ENCODE results near the gene REEP3.

REEP3 gene

DNA sequence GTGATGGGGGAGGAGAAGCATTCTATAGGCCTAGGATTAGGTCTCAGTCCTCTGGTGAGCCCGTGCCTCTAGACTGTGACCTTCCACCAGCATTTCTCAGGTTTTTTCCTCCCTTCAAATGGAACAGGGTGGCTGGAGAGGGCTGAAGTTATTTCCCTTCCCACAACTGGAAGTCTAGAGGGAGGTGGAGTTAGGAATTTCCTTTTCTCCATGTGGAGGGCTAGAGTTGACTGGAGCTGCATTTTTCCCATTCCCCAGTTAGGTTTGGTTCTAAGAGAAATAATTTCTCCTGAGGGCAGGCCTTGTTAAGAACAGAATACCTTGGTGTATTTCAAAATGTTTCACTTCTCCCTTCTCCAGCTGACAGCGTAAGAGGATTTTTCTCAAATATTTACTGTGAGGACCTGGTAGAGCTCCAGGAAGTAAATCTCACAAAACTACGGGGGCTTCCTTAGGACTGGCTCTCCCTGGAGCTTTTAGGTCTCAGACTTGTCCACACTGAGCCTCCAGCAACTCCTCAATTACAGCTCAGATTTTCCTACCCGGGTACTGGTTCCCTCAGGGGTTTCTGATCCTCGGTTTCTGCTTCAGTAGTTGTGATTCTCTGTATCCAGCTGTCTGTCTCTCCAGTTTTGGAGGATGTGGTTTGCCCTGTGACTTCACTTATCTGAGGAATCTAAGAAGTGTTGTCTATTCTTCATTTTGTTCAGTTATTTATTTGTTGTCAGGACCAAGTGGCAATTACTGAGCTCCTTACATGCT is 6.0 kb upstream of the REEP3 start:
- DNase-seq = peak; percentile 17

DNA sequence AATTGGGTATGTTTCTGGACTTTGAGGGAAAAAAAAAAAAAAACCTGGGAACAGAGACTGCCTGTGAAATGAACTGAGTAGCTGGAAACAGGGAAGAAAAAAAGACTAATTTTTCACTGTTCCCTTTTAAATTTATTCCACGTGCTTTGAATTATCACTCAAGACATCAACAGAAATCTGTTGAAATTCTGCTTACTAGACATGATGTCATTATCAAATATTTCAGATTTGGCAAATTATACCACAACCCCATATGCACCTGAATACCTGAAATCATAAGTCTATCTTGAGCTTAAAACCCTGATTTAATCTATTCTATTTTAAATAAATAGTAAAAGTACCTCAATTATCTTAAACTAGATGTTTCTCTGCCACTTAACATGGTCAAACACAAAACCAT is 5.0 kb upstream of the REEP3 start:
- DNase-seq = no peak

DNA sequence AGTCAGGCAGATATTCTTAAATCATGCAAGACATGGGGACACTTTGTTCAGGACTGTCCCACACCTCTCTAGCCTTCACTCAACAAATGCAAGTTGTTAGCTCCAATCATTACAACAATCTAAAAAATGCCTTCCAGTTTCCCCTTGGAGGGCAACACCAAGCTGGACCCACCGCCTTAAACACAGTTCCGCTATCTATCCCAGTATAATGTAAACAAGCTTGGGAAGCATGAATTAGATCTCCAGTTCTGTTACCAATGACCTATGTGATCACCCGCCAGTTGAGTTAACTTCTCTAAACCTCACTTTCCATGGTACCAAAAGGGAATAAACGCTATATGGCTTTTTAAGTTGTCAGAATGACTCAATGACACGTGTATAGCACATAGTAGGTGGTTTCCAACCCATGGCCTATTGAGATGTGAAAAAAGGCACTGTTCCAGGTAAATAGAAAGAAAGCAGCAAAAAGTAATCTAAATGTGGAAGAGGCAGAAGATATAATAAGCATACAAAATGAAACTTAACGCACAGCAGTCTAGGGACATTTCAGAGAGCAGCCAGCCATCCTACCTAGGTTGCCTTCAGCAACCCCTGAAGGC is 2.4 kb upstream of the REEP3 start:
- DNase-seq = no peak

DNA sequence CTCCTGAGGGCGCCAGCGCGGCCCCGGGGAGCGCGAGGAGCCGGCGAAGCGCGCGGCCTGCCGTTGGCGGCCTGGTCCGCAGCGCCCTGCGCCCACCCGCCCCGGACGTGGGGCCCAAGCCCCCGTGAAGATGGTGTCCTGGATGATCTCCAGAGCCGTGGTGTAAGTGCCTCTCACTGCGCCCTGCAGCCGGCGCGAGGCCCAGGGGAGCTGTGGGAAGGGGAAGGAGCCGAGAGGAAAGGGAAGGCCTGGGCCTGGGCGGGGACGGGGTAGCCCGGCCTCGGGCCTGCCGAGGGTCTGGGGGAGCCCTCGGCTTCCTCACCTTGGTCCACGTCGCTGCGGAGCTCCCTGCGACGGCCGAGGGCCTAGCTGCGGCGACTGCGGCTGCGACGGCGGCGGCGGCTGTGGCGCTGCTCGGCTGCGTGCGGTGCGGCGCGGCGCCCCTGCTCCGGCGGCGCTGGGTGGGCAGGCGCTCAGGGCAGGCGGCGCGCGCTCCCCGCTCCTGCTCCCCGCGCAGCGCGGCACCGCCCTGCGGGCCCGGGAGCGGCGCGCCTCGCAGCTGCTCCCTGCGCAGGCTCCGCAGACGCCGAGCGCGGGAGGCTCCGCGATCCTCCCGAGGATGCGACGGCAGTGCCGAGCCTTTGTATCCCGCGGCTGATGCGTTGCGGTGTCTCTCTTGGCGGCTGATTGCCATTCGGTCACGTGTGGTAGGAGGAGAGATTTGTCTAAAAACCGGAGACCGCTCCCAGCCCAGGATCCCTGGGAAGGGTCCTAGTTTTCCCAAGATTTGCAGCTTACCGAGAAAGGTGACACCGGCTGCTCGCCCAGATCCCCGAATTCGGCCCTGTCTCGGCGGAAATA is 445 bp downstream of the REEP3 start:
- peak; percentile 51 for DNase-seq

DNA sequence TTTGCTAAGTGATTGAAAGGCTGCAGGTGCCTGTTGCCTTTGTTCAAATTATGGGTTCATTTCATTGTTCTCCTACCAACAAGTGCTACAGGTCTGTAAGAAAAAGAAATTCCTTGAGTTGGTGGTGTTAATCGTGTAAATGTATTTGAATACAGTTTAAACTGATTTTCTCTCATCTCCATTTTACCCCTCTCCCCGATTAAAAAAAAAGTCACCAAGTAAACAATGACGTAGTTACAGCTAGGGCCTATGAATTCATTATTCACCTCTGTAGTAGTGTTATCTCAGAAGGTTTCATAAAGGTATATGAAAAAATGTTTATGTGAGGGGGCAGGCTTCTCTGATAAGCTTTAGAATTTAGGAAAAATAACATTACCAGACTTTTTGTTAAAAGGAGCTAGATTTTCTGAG is 1.1 kb downstream of the REEP3 start:
- DNase-seq = no peak

DNA sequence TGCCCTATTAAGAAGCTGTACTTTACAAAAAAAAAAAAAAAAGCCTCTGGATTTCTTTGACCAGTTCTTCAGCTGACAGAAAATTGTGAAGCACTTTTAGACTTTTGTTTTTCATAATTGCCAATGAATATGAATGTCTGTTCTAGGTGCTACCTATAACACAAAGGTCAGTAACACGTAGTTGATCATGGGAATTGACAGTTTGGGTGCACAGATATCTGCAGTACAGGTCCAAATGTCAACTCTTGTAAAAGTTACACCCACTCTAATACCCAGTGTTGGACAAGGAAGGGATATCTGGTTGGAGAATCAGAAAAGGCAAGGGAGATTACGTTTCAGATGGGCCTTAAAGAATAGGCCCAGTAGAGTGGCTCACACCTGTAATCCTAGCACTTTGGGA is 1.8 kb downstream of the REEP3 start:
- DNase-seq = no peak

DNA sequence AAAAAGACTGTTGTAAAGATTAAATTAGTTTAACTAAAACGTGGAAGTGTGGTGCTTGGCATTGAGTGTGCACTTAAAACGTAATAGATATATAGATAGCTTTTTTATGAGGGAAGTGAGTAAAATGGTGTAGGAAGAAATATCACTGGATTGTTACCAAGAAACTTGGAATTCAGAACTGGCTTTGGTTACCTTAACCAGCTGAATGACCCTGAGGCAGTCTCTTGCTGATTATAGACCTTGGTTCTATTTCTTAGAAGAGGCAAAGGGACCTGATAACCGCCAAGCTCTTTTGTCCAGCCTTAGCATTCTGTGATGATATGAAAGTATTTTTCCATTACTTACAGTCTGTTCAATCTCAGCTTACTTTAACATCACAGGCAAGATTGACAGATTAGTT is 3.8 kb downstream of the REEP3 start:
- DNase-seq = no peak

DNA sequence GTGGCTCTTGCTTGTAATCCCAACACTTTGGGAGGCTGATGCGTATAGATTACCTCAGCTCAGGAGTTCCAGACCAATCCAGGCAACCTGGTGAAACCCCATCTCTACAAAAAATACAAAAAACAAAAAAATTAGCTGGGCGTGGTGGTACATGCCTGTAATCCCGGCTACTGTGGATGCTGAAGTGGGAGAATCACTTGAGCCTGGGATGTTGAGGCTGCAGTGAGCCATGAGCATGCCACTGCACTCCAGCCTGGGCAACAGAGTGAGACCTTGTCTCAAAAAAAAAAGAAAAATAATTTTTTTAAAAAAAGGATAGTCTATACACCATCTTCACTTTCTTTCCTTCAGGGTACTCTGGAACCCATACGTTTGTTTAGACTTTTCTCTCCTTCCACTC is 6.2 kb downstream of the REEP3 start:
- DNase-seq = no peak

DNA sequence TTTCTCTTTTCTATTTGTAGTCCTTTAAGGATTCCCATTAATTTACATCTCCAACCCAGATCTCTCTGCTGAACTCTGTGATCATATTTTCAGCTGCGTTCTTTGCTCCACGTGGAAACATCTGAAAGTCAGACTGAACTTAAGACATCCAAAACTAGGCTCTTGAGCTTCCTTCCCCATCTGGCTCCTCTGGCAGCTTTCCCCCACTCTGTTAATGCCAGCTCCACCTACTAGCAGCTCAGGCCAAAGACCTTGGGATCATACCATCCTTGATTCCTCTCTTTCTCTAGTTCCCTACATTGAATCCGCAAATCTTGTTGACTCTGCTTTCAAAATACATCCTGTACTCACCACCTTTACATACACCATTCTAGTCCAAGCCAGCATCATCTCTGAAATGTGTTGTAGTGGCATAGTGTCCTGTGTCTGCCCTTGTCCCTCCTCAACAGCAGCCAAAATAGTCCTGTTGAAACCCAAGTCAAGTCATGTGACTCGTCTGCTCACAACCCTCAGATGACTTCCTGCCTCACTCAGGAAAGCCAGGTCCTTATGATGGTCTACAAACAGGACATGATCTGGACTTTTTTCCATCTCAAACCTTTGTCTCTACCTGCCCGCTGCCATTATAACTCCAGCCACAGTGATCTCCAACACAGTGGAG is 7.0 kb downstream of the REEP3 start:
- DNase-seq = no peak

DNA sequence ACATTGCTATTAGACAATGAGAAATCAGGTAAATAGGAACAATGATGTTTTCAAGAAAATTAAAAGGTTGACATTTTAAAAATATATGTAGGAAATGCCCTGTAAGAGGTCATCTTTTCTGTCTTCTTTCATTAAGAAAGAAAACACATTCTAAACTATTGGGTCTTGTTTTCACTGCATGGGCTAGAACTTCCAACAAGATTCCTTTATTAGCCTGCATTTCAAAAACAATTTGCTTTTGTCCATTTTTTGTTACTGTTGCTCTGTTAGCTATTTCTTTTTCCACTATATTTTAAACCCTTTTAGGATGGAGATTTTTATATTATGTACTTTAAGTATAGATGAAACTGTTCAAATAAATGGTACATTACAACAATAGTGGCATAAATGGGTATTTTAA is 9.2 kb downstream of the REEP3 start:
- no peak for DNase-seq

DNA sequence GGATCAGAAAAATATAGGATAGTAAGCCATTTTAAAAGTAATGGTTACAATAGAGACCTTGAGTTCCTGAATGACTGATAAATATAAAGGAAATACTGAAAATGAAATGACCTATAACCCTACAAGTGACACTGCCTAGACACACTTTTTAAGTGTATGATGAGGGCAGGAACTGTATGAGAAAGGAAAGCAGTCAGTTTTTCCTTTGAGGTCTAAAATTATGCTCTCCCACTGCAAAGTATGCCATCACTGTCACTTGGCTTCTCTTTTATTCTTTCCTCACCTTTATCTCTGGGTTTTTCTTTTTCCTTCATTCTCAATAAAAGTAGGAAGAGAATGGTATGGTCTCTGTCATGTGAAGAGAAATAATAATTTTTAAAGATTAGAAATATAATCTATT is 13.5 kb downstream of the REEP3 start:
- DNase-seq = no peak

DNA sequence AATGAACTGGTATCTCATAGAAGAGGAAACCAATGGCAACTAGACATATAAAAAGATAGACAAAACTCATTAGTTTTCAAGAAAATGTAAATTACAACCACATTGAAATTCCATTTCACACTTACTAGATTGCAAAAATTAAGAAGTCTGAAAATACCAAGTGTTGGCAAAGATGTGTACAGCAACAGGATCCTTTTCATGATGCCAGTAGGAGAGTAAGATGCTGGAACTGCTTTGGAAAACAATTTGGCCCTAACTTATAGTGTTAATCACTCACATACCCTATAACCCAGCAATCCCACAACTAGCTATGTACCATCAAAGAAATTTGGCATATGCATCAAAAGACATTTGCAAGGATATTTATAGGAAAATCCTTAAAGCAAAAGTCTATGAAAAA is 15.5 kb downstream of the REEP3 start:
- no peak for DNase-seq

DNA sequence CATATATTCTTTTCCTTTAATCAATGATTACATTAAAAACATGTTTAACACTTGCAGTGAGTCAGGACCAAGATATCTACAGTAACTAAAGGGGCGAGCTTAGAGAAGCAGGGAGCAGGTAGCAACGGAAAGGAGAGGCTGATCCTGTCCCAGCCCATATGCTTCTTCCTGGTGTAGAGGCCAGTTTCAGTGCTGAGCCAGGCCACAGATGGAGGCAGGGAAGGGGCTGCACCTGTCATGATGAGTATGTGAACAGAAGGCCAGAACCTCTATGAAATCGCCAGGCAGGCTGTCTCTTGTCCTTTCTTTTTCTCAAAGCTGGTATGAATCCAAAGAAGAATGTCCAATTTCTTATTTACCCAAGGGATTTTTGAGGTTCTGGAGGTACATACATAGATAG is 16.3 kb downstream of the REEP3 start:
- DNase-seq = no peak

DNA sequence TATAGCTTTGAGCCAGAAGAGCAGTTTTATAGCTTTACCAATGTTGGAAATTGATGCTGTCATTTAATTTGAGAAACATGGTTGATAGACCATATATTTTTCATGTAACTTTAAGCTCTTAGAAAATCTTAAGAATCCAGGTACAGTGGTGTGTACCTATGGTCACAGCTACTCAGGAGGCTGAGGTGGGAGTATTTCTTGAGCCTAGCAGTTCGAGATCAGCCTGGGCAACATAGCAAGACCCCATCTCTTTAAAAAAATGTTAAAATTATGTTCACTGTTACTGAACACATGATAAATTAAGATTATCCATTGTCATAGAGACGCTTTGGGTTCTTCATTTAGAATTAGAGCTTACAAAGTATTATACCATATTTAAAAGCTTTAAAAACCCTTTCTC is 18.2 kb downstream of the REEP3 start:
- no peak for DNase-seq

DNA sequence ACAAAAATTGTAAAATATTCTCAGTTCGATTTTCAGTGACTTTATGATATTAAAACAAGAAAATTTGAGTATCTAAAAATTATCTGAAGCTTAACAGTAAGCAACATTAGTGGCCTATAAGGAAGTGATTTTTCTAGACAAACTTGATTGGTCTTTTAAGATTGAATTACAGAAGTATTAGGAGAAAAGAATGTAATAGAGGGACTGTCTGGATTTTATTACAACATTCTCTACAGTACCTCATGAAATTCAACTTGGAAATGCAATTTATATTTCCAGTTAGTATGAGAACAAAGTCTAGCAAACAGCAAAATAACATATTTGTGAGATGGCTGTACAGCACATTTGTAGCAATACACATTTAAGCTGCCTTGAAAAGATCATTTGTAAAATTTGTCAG is 18.8 kb downstream of the REEP3 start:
- no peak for DNase-seq

DNA sequence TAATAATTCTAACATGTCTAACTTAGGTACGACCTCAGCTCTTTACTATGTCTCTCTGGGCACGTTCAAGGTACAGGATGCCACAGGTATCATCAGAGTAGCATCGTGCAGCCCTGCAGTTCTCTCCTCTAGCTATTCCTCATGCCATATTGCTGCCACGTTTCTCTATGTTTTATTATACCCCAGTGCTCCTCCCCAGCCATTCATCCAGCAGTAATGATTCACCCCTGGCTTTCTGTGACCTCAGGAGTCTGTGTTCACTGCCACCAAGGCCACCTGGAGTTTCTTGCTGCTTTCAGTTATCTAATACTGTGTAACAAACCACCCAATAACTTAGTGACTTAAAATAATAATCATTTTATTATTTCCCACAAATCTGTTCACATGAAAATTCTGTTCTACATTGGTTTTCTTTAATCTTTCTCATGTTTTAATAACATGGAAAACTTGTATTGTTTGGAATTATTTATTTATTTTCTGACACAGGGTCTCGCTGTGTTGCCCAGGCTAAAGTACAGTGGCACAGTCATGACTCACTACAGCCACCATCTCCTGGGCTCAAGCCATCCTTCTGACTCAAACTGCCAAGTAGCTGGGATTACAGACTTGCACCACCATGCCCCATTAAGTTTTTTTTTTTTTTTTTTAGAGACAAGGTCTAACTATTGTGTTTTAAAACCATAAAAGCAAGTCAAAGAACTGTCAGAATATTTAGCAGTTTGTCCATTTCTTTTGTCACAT is 21.8 kb downstream of the REEP3 start:
- no peak for DNase-seq

DNA sequence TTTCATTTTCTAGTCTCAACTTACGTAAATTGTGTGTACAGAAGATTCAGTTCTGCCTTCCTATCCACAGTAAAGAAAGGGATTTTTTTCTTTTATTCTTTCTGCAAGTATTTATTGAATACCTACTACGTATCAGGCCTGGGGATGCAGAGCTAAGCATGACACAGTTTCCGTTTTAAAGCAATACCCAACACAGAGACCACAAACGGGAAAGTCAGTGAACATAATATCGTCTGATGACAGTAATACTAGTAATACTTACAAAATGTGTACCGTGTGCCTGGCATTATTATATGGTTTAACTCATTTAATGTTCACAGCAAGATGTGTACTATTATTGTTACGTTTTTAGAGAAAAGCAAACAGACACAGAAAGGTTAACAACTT is 22.4 kb downstream of the REEP3 start:
- no peak for DNase-seq

DNA sequence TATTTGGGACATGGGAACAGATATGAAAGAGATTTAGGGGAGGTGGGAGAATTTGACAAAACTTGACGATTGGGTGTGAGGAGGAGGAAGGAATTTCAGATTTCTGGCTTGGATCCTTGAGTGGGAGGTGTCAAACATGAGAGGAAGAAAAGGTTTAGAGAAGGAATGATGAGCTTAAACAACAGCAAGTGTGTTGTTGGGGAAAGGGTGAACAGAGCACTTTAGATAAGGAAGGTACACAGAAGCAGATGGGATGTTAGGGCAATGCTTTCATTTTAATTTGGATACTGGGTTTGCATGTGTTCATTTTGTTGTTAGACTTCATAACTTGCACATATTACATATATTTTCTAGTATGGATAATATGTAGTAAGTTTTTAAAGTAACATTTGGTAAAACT is 23.2 kb downstream of the REEP3 start:
- no peak for DNase-seq

DNA sequence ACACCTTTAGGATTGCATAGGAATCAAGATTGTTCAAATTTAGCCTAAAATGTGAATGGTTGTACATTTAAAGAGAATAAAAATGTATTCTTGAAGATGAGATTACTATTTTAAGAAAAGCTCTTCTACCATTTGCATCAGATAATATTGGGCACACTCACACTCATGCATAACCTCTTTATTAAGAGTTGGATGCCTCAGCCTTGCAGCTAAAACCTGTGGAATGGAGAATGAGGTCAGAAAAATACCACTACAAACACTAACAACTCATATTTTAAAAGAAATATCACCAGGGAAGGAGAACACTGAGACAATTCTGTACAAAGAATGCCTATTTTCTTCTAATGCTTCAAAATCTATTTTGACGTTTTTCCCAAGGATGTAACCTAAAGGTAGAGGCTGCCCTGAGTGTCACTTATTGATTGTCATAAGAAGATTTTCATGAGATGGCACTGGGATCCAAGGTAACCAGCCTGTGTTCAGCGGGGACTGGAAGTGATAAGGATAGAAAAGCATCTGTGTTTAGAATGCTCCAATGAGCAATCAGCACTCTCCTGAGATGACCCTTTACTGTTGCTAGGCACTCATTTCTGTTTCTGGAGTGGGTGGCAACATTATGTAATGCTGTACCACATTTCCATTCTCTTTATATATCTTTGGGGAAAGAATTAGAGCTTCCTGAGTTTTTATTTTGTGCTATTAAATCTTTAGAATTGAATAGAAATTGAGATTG is 26.6 kb downstream of the REEP3 start:
- DNase-seq = no peak

DNA sequence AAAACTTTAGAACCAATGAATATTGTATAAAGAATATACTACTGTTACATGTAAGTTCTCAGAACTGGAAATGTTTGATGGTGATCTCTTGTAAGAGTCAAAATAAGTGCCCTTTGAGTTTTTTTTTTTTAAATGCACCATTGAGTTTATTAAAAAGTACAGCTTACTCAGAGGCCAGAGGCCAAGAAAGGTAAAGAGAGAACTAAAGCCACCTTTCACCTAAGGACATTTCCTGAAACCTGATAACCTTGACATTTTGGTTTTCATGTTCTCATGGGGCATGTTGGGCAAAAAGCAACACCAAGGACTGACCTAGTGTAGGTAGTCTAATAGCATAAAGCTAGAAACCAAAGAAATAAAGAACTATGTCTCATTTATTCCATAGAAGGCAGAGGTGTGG is 27.7 kb downstream of the REEP3 start:
- DNase-seq = no peak

DNA sequence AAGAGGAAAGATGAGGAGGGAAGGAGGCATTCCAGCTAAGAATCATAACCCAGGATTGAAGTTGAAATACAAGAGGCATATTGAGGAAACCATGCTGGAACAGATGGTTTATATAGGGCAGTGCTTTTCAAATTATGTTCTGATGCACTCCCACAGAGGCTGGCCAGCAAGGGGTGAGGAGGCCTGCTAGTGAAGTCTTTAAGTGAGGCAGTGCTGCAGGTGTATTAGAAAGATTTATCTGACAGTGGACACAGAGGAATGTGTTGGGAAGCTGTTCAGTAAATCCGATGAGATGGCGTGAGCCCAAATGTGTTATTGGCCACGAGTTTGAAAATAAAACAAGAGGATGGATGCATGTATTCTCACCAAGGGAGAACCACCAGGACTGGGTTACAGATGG is 28.6 kb downstream of the REEP3 start:
- DNase-seq = no peak

DNA sequence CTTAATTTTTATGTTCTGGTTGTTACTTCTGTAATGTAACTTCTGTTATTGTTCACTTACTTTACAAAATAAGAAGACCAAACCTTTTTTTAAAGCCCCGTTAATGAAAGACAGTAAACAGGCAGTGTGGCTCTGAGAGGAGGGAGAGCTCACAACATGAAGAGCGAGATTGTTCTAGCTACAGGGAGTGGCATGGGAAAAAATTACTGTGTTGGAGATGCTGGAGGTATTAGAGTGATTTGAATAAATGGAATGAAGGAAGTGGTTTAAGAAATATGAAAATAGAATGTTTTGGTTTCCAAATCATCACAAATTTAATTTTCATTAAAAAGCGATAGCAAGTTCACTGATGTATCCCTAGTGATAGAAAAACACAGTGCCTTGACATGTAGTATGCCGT is 31.8 kb downstream of the REEP3 start:
- DNase-seq = no peak

All from stimulated activated CD4-positive, alpha-beta T cell treated with anti-CD3 and anti-CD28 coated beads, Interleukin-4, amount 100 ng/mL, for 24 hours (primary cell).